ENCODE data around the gene ATXN10.

ATXN10 gene

GRCh38 chr22:45891471-45891995 lies 219.9 kb downstream of the ATXN10 start:
- no peak for DNase-seq (ENCODE audit: low read depth)

DNA sequence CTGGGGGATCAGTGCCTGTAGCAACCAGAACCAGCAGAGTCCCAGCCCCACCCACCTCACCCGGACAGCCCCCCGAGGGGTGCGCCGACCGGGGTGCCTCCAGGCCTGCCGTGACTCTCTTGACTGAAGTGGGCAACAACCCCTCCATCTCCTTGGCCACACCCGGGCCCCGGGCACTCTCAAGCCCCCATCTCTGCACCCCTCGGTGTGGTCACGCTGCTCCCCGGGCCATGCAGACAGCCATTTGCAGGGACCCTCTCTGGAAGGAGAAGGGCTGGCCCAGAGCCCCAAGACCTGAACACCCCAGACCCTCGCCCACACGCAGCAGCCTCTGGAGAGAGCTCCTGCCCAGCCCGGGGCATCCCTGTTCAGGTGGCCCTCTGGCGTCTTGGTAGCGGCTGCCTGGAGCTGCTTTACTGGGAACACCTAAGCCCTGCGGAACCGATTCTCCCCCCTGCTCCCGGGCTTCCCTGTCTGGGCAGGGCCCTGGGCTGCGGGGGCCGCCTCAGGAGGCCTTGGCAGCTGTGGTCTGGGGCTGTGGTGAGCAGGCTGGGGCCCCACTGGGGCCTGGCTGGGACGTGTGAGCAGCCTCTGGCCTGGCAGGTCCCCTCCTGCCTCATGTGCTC lies 220.5 kb downstream of the ATXN10 start:
- DNase-seq (ENCODE audit: low read depth): no peak

DNA sequence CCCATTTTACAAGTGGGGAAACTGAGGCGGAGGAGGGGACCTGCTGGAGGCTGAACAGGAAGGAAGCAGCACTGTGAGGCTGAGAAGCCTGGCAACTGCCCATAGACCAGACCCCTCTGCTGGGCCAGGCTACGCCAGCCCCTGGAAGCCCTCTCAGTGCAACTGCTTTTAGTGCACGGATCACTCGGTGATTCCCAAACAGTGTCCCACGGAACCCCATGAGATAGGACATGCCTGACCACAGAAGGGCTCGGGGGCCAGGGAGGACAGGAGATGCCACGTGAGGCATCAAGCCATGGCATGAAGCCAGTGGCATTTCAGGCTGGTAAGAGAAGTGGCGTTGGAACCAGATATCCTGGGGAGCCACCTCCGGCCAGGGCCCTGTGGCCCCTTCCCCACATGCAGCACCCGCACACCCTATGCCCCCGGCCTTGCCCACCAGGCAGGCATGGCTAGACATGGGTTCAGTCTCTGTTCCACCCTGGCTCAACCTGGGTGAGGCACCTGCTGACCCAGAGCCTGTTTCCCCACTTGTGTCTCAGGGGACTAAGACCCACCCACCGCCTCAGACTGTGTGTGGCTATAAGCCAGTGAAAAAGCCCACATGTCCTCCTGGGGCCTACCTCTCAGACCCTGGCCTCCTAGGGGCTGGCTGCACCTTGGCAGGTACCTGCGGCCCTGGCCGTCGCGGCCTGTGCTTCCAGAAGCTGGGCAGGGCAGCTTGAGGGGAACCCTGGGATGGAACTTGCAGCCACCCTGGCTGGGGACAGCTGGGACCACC lies 221.2 kb downstream of the ATXN10 start:
- no peak for DNase-seq (ENCODE audit: low read depth)

- no peak for DNase-seq (ENCODE audit: low read depth)
Measured at GRCh38 chr22:45893516-45893915, 221.9 kb downstream of the ATXN10 start.

All from activated T-helper 9 cell treated with anti-CD3 and anti-CD28 coated beads, Interleukin-2, amount 50 U/mL, for 16 hours (primary cell).